ENCODE results near the gene NEGR1. TPM values are rescaled to one million over a fixed set of nuclear protein-coding genes. Genes with fewer than 3 reads are reported as not detected.

Gene NEGR1
- total RNA-seq, 1 experiment from 2014 or later = 0.44 TPM

DNA sequence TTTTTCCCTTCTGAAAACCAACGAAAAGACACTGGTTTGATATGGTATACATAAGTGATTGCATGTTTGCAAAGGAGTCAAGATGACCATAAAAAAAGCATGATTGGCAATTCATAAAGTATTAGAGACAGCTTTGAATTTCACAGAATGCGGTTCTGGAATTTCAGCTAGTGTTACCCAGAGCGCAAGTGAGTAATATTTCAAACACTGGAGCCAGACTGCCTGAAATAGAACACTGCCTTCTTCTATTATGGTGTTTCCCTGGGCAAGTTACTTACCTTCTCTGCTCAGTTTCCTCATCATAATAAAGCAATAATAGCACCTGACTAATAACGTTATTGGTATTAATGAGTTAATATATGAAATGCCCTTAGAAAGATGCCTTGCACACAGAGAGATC is 54.7 kb downstream of the NEGR1 start:
- Histone ChIP-seq H3K27ac (no peak overlapping the region), H4K20me1 (ENCODE audit: insufficient read depth) (no peaks in the 10 kb centered on the region), H3K4me2 (no peak overlapping the region), H3K27me3 (ENCODE audit: insufficient read depth, low read depth) (no peaks in the 10 kb centered on the region), H3K79me2 (ENCODE audit: low read depth) (no peaks in the 10 kb centered on the region), H2AFZ (no peak overlapping the region), H3F3A (ENCODE audit: insufficient read depth, low read depth) (no peaks in the 10 kb centered on the region), H3K4me1 (replicated peaks; ENCODE audit: insufficient read depth) (no peaks in the 10 kb centered on the region), H3K36me3 (ENCODE audit: low read depth) (no peaks in the 10 kb centered on the region), H3K4me3 (no peak overlapping the region), H3K9me2 (ENCODE audit: insufficient read depth) (no peaks in the 10 kb centered on the region), H3K9me3 (ENCODE audit: insufficient read depth, low read depth) (no peaks in the 10 kb centered on the region)
- no peak for DNase-seq
- BruUV-seq (replicated peaks) = no TSS peak
- TF ChIP-seq, protein P1, sequence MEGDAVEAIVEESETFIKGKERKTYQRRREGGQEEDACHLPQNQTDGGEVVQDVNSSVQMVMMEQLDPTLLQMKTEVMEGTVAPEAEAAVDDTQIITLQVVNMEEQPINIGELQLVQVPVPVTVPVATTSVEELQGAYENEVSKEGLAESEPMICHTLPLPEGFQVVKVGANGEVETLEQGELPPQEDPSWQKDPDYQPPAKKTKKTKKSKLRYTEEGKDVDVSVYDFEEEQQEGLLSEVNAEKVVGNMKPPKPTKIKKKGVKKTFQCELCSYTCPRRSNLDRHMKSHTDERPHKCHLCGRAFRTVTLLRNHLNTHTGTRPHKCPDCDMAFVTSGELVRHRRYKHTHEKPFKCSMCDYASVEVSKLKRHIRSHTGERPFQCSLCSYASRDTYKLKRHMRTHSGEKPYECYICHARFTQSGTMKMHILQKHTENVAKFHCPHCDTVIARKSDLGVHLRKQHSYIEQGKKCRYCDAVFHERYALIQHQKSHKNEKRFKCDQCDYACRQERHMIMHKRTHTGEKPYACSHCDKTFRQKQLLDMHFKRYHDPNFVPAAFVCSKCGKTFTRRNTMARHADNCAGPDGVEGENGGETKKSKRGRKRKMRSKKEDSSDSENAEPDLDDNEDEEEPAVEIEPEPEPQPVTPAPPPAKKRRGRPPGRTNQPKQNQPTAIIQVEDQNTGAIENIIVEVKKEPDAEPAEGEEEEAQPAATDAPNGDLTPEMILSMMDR (conservative IDR thresholded peaks at IDR 0.05) = no peak
- no peak for TF ChIP-seq EZH2 (IDR thresholded peaks at IDR 0.05; ENCODE audit: low read depth)
- intact Hi-C loops (cut with micrococcal nuclease; ENCODE audit: unreplicated experiment) = no loop called here
- CTCF ChIA-PET = no interaction called here
- POLR2A ChIA-PET (ENCODE audit: unreplicated experiment) = no interaction called here

DNA sequence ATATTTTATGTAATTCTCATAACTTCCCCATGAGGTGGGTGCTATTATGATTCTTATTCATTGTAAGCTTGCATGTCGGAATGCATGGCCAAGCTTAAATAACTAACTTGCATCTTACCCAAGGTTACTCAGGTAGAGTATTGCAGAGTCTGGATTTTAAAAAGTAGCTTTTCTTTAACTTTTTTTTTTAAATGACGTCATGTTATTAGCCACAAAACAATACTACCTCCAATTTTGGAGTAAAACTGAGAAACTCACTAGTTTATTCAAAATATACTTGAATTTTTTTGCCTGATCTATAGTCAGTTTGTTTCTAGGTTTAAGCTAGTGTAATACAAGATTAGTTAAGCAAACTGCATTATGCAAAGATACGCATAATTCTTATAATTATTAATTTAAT is 57.8 kb downstream of the NEGR1 start:
- no peaks in the 10 kb centered on the region for H3F3A ChIP-seq (ENCODE audit: insufficient read depth, low read depth)
- no peaks in the 10 kb centered on the region for H3K79me2 ChIP-seq (ENCODE audit: low read depth)
- no peak for DNase-seq
- no TSS peak for BruUV-seq (replicated peaks)
- ChIA-PET POLR2A (ENCODE audit: unreplicated experiment) (no interaction called here), CTCF (no interaction called here)
- no peaks in the 10 kb centered on the region for H3K4me1 ChIP-seq (replicated peaks; ENCODE audit: insufficient read depth)
- no peaks in the 10 kb centered on the region for H4K20me1 ChIP-seq (ENCODE audit: insufficient read depth)
- H3K27ac ChIP-seq = no peak overlapping the region
- no peaks in the 10 kb centered on the region for H3K9me3 ChIP-seq (ENCODE audit: insufficient read depth, low read depth)
- no peak for TF ChIP-seq EZH2 (IDR thresholded peaks at IDR 0.05; ENCODE audit: low read depth)
- TF ChIP-seq, protein P1 (conservative IDR thresholded peaks at IDR 0.05) = no peak
- H3K36me3 ChIP-seq (ENCODE audit: low read depth) = no peaks in the 10 kb centered on the region
- no peak overlapping the region for H3K4me2 ChIP-seq
- no peaks in the 10 kb centered on the region for H3K9me2 ChIP-seq (ENCODE audit: insufficient read depth)
- no peak overlapping the region for H3K4me3 ChIP-seq
- intact Hi-C loops (cut with micrococcal nuclease; ENCODE audit: unreplicated experiment) = no loop called here
- H3K27me3 ChIP-seq (ENCODE audit: insufficient read depth, low read depth) = no peaks in the 10 kb centered on the region
- H2AFZ ChIP-seq = no peak overlapping the region

DNA sequence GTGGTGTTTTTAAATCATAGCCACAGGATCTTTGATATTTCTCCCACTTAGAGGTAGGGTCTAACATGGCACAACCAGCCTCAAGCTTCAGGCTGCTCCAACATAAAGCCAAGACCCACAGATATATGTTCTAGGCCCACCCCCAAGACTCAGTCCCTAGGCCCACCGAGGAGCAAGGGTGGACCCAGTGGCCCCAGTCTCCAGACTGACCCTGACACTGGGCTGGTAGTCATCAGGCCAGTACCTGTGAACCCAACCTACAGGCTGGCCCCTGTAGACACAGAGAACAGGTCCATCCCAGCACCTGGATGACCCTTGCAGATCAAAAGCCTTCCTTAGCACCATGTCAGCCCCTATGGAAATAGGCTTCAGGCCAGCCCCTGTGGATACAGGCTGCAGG is 60.5 kb downstream of the NEGR1 start:
- H3K4me2 ChIP-seq = no peak overlapping the region
- no peak overlapping the region for H3K27ac ChIP-seq
- no TSS peak for BruUV-seq (replicated peaks)
- no peaks in the 10 kb centered on the region for H3K79me2 ChIP-seq (ENCODE audit: low read depth)
- no peak overlapping the region for H3K4me3 ChIP-seq
- TF ChIP-seq EZH2 (IDR thresholded peaks at IDR 0.05; ENCODE audit: low read depth) = no peak
- TF ChIP-seq, protein P1 (conservative IDR thresholded peaks at IDR 0.05) = no peak
- intact Hi-C loops (cut with micrococcal nuclease; ENCODE audit: unreplicated experiment) = no loop called here
- no peaks in the 10 kb centered on the region for H3K9me3 ChIP-seq (ENCODE audit: insufficient read depth, low read depth)
- H3F3A ChIP-seq (ENCODE audit: insufficient read depth, low read depth) = no peaks in the 10 kb centered on the region
- H2AFZ ChIP-seq = no peak overlapping the region
- POLR2A ChIA-PET (ENCODE audit: unreplicated experiment) = no interaction called here
- H3K36me3 ChIP-seq (ENCODE audit: low read depth) = no peaks in the 10 kb centered on the region
- no peaks in the 10 kb centered on the region for H3K9me2 ChIP-seq (ENCODE audit: insufficient read depth)
- H3K4me1 ChIP-seq (replicated peaks; ENCODE audit: insufficient read depth) = no peaks in the 10 kb centered on the region
- CTCF ChIA-PET = no interaction called here
- no peaks in the 10 kb centered on the region for H4K20me1 ChIP-seq (ENCODE audit: insufficient read depth)
- no peaks in the 10 kb centered on the region for H3K27me3 ChIP-seq (ENCODE audit: insufficient read depth, low read depth)
- DNase-seq = no peak

Measured in PC-9 (cell line).